Stimulated activated naive CD8-positive, alpha-beta T cell treated with anti-CD3 and anti-CD28 coated beads, Interleukin-15, amount 100 ng/mL, for 72 hours (primary cell): ENCODE measurements around the gene SPIB.
"Not testable (repeated sequence)": the region's sequence is repeated elsewhere in the genome, so short reads cannot be mapped to it uniquely, and the experiment has no call there.

Source experiments
- ATAC-seq: fragments of 150-1000 bp; cut with Tn5 transposase; 2 replicates; pipeline ENCODE4 v1.10.0; 2021; ENCODE audit warnings: mild to moderate bottlenecking, moderate library complexity
- DNase-seq, 2 donors: peaks; one replicate each; pipeline ENCODE4 v3.0.0; 2021 to 2022
- H3K27ac Mint-ChIP-seq, 2 donors: one replicate each; pipeline ENCODE4 v1.8.0; 2022; ENCODE audit warnings: mild to moderate bottlenecking in 2 of 2, mixed read lengths in 2 of 2, moderate library complexity in 2 of 2
- H3K27me3 Mint-ChIP-seq: one replicate; pipeline ENCODE4 v1.8.0; 2022; ENCODE audit warnings: mixed read lengths
- H3K4me1 Mint-ChIP-seq: one replicate; pipeline ENCODE4 v1.8.0; 2022; ENCODE audit warnings: mild to moderate bottlenecking, mixed read lengths
- H3K4me3 Mint-ChIP-seq, 2 donors: one replicate each; pipeline ENCODE4 v1.8.0; 2022; ENCODE audit warnings: mild to moderate bottlenecking in 2 of 2, mixed read lengths in 2 of 2, moderate library complexity in 1 of 2
- H3K9me3 Mint-ChIP-seq, 2 donors: one replicate each; pipeline ENCODE4 v1.8.0; 2022; ENCODE audit warnings: mixed read lengths in 2 of 2

The SPIB gene

GRCh38 chr19:50439130-50439529 is 20.4 kb downstream of the SPIB start:
- peaks cover 17% of the 10 kb centered on the region for H3K27me3 Mint-ChIP-seq
- not testable (repeated sequence) for H3K27ac Mint-ChIP-seq, DNase-seq, H3K4me3 Mint-ChIP-seq, H3K4me1 Mint-ChIP-seq, H3K9me3 Mint-ChIP-seq, ATAC-seq

DNA sequence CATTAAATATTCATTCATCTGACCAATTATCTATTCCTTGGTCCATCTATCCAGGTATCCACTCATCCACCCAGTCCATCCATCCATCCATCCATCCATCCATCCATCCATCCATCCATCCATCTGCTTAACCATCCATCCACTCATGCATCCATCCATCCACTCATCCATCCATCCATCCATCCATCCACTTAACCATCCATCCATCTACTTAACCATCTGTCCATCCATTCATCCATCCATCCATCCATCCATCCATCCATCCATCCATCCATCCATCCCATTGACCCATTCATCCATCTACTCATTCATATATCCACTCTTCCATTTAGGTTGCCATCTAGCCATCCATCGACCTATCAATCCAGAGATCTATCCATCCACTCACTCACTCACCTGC is 25.3 kb downstream of the SPIB start:
- H3K27ac Mint-ChIP-seq = no peak overlapping the region
- ATAC-seq (no peak), DNase-seq (no peak)
- H3K4me1 Mint-ChIP-seq = no peaks in the 10 kb centered on the region
- no peaks in the 10 kb centered on the region for H3K9me3 Mint-ChIP-seq
- peaks cover 6% of the 10 kb centered on the region for H3K27me3 Mint-ChIP-seq
- no peak overlapping the region for H3K4me3 Mint-ChIP-seq

DNA sequence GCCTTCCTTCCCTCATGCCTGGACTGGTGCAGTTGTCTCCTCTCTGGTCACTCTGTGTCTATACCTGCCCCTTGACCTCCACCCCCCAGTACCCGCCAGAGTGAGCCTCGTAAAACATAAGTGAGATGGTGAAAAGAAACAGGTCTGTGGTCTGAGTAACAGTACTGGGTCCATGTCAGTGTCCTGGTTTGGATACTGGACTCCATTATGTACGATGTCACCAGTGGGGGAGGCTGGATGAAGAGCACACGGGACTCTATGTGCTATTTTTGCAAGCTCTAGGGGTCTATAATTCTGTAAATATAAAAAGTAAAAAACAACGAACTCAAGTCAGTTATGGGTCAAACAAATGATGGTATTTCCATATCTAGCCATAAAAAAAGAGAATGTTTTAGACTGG is 28.3 kb downstream of the SPIB start:
- Mint-ChIP-seq H3K4me3 (no peak overlapping the region), H3K9me3 (no peaks in the 10 kb centered on the region), H3K4me1 (no peaks in the 10 kb centered on the region), H3K27me3 (peaks cover 20% of the 10 kb centered on the region), H3K27ac (no peak overlapping the region)
- ATAC-seq (no peak), DNase-seq (no peak)

- ATAC-seq = no peak
- Mint-ChIP-seq H3K4me3 (no peak overlapping the region), H3K4me1 (no peaks in the 10 kb centered on the region), H3K27me3 (peaks cover 20% of the 10 kb centered on the region), H3K9me3 (no peaks in the 10 kb centered on the region), H3K27ac (no peak overlapping the region)
- DNase-seq = no peak
Observed at GRCh38 chr19:50447750-50448149, 29.0 kb downstream of the SPIB start.

DNA sequence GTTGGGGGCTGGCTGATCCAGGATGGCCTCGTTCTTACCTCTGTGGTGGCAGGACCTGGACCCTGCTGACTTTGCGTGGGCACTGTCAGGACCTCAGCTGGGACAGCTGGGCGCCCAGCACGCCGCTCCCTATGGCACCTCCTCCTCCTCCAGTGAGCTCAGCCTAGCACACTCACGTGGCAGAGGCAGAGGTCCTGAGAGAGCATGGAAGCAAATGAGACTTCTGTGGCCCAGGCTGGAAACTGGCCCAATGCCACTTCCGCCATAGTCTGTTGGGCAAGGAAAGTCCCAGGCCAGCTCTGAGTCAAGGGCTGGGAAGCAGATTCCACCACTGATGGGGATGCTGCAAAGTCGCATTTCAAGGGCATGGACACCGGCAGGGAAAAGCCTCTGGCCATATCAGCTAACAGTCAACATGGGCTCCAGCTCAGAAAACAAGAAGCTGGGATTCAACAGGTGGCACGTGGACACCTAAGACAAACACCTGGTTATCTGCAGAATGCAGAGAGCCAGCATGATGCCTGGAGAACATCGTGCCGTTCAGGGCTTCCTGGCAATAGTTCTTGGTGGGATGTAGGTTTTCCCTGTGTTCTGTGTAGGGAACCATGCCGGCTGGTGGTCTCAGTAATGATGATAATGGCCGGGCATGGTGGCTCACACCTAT is 30.6 kb downstream of the SPIB start:
- Mint-ChIP-seq H3K4me3 (no peak overlapping the region), H3K9me3 (no peaks in the 10 kb centered on the region), H3K4me1 (no peaks in the 10 kb centered on the region), H3K27ac (no peak overlapping the region), H3K27me3 (peaks cover 14% of the 10 kb centered on the region)
- ATAC-seq (no peak), DNase-seq (no peak)

DNA sequence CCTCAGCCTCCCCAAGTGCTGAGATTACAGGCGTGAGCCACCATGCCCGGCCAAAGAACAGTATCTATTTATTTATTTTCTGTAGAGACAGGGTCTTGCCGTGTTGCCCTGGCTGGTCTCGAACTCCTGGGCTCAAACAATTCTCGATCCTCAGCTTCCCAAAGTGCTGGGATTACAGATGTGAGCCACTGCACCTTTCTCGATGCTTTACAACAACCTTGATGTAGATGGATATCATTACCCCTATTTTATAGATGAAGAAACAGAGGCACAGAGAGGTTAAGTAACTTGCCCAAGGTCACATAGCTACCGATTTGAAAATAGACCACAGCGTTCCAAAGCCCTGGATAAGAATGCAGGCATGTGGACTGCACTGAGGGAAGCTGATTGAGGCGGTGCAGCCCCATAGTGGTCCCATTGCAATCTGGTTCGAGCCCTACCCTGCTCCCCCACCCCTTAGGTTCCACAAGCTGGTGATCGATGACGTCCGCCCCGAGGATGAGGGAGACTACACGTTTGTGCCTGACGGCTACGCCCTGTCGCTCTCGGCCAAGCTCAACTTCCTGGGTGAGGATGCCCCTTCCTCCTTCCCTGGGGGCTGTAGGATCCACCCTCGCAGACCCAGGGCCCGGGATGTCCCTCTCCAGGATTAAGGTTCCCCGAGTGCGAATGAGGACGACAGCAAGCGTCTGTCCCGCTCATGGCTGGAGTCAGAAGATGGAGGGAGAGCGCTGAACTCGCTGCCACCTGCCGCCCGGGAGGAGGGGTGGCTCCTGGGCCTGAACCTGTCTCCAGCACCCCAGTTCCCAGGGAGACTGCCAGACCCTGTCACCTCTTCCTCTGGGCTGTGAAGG is 31.9 kb downstream of the SPIB start:
- ATAC-seq = no peak
- H3K27me3 Mint-ChIP-seq = peaks cover 14% of the 10 kb centered on the region
- H3K27ac Mint-ChIP-seq = peak overlapping the region in 1 of 2 donors; percentile 42
- DNase-seq = no peak
- H3K9me3 Mint-ChIP-seq = no peaks in the 10 kb centered on the region
- H3K4me1 Mint-ChIP-seq = no peaks in the 10 kb centered on the region
- H3K4me3 Mint-ChIP-seq = no peak overlapping the region

DNA sequence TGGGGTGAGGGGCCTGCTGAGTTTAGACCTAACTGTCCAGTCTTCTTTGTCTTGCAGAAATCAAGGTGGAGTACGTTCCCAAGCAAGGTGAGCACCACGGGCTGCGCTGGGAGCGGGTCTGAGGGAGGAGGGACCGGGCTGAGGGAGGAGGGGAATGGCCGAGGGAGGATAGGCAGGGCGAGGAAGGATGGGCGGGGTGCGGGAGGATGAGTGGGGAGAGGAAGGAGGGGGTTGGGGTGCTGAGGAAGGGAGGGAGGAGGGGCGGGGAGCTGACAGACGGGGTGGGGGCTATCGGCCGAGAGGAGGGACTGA is 32.4 kb downstream of the SPIB start:
- peaks cover 14% of the 10 kb centered on the region for H3K27me3 Mint-ChIP-seq
- no peak overlapping the region for H3K4me3 Mint-ChIP-seq
- no peak overlapping the region for H3K27ac Mint-ChIP-seq
- no peaks in the 10 kb centered on the region for H3K4me1 Mint-ChIP-seq
- no peak for ATAC-seq
- DNase-seq = no peak
- H3K9me3 Mint-ChIP-seq = no peaks in the 10 kb centered on the region

- Mint-ChIP-seq H3K4me3 (no peak overlapping the region), H3K27ac (no peak overlapping the region), H3K27me3 (peaks cover 23% of the 10 kb centered on the region), H3K9me3 (no peaks in the 10 kb centered on the region), H3K4me1 (no peaks in the 10 kb centered on the region)
- DNase-seq (no peak), ATAC-seq (no peak)
Observed at GRCh38 chr19:50453243-50453642, 34.5 kb downstream of the SPIB start.

GRCh38 chr19:50455992-50456391 is 37.3 kb downstream of the SPIB start:
- Mint-ChIP-seq H3K4me1 (peaks cover 11% of the 10 kb centered on the region), H3K4me3 (no peak overlapping the region), H3K27ac (no peak overlapping the region), H3K9me3 (no peaks in the 10 kb centered on the region), H3K27me3 (peaks cover 24% of the 10 kb centered on the region)
- ATAC-seq (no peak), DNase-seq (no peak)

GRCh38 chr19:50457300-50457699 is 38.6 kb downstream of the SPIB start:
- H3K27me3 Mint-ChIP-seq = peaks cover 20% of the 10 kb centered on the region
- H3K4me1 Mint-ChIP-seq = peaks cover 17% of the 10 kb centered on the region
- no peaks in the 10 kb centered on the region for H3K9me3 Mint-ChIP-seq
- no peak overlapping the region for H3K27ac Mint-ChIP-seq
- no peak overlapping the region for H3K4me3 Mint-ChIP-seq
- no peak for ATAC-seq
- no peak for DNase-seq

DNA sequence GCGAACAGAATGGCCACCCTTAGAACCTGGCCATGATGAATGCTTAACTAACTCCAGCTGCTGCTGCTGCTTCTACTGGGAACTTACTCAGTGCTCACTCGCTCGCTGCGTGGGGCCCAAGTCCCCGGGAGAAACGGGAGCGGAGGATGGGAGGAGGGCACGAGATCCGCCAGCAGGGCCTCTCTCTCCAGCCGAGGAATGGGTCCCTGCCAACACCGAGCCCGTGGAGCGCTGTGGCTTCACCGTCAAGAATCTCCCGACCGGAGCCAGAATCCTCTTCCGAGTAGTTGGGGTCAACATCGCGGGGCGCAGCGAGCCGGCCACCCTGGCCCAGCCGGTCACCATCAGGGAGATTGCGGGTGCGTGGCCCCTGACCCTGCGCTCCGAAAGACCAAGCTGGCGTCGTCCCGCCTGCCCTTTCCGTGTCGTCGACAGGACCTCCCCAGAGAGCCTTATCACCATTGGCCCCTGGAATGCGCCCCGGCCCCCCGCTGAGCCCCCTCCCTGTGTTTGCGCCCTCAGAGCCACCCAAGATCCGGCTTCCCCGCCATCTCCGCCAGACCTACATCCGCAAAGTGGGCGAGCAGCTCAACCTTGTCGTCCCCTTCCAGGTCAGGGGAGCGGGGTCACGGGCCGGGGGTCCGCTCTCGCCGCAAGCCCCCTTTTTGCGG is 39.8 kb downstream of the SPIB start:
- DNase-seq (no peak), ATAC-seq (no peak)
- Mint-ChIP-seq H3K4me3 (no peak overlapping the region), H3K27ac (no peak overlapping the region), H3K27me3 (peaks cover 20% of the 10 kb centered on the region), H3K9me3 (no peaks in the 10 kb centered on the region), H3K4me1 (peaks cover 17% of the 10 kb centered on the region)

DNA sequence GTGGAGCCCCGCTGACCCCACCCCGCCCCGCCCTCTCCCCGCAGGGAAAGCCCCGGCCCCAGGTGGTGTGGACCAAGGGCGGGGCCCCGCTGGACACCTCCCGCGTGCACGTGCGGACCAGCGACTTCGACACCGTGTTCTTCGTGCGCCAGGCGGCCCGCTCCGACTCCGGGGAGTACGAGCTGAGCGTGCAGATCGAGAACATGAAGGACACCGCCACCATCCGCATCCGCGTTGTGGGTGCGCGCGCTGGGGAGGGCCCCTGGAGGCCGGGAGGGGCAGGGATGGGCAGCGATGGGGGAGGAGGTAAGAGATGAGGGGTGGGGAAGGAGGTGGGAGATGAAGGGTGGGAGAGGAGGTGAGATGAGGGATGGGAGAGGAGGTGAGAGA is 40.3 kb downstream of the SPIB start:
- no peaks in the 10 kb centered on the region for H3K9me3 Mint-ChIP-seq
- no peak overlapping the region for H3K27ac Mint-ChIP-seq
- H3K4me1 Mint-ChIP-seq = peaks cover 17% of the 10 kb centered on the region
- no peak for DNase-seq
- H3K4me3 Mint-ChIP-seq = no peak overlapping the region
- peak; percentile 10 for ATAC-seq
- peaks cover 20% of the 10 kb centered on the region for H3K27me3 Mint-ChIP-seq

GRCh38 chr19:50459638-50460037 is 40.9 kb downstream of the SPIB start:
- peak overlapping the region in 1 of 2 donors; percentile 2 for H3K27ac Mint-ChIP-seq
- peak overlapping the region; percentile 5 to 50 for H3K4me3 Mint-ChIP-seq
- DNase-seq (no peak), ATAC-seq (no peak)
- H3K27me3 Mint-ChIP-seq = peaks cover 24% of the 10 kb centered on the region
- peaks cover 17% of the 10 kb centered on the region for H3K4me1 Mint-ChIP-seq
- no peaks in the 10 kb centered on the region for H3K9me3 Mint-ChIP-seq

GRCh38 chr19:50460161-50460765 is 41.5 kb downstream of the SPIB start:
- peak overlapping the region; percentile 5 to 50 for H3K4me3 Mint-ChIP-seq
- H3K27ac Mint-ChIP-seq = no peak overlapping the region
- peak; percentile 65 for ATAC-seq

DNA sequence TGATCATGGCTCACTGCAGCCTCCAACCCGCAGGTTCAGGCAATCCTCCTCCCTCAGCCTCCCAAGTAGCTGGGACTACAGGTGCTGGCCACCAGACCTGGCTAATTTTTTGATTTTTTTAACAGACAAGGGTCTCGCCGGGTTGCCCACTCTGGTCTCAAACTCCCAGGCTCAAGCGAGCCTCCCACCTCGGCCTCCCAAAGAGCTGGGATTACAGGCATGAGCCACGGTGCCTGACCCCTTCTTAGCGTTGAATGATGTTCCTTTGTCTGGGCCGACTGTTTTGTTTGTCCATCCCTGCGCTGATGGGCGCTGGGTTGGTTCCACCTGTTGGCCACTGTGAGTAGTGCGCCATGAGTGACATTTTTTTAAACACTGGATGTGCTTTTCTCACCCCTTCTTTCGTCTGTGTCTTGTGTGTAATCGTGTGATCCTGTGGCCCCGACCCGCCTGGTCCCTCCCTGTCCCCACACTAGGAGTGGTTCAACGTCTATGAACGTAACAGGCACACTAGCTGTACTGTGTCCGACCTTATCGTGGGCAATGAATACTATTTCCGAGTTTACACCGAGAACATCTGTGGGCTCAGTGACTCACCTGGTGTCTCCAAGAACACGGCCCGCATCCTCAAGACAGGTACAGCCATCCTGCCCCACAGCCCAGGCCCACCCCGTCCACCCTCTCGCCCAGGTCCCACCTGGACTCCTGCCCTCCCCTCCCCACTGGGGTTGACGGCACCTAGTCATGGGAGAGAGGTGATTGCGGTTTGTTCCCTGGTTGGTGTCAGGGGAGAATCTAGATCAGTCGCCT is 42.5 kb downstream of the SPIB start:
- ATAC-seq (peak; percentile 82), DNase-seq (peak; percentile 65 to 70)
- Mint-ChIP-seq H3K27me3 (peaks cover 31% of the 10 kb centered on the region), H3K9me3 (no peaks in the 10 kb centered on the region), H3K27ac (no peak overlapping the region), H3K4me1 (peaks cover 17% of the 10 kb centered on the region), H3K4me3 (peak overlapping the region in 1 of 2 donors; percentile 6)

More at GRCh38 chr19:50460161-50460765, 41.5 kb downstream of the SPIB start:
- DNase-seq = peak in 1 of 2 donors; percentile 11
- Mint-ChIP-seq H3K9me3 (no peaks in the 10 kb centered on the region), H3K4me1 (peaks cover 17% of the 10 kb centered on the region), H3K27me3 (peaks cover 30% of the 10 kb centered on the region)
